ENCODE measurements around the gene MPPED1.

- TF ChIP-seq CTCF (IDR thresholded peaks at IDR 0.05; ENCODE audit: insufficient read depth, low read depth, low read length) (no peak), EZH2 (IDR thresholded peaks at IDR 0.05; ENCODE audit: insufficient read depth, low read length) (no peak)
Observed at GRCh38 chr22:43465291-43466015, 53.6 kb downstream of the MPPED1 start.

Data from astrocyte (in vitro differentiated cells and primary cell).